Measurements from ENCODE around the gene ALOX15. TPM values are rescaled to one million over a fixed set of nuclear protein-coding genes. Genes with fewer than 3 reads are reported as not detected.
"Not testable (repeated sequence)": the region's sequence is repeated elsewhere in the genome, so short reads cannot be mapped to it uniquely, and the experiment has no call there.

The ALOX15 gene
- total RNA-seq, 3 donors from 2014 or later, result not detected

GRCh38 chr17:4617590-4618351 is 23.7 kb downstream of the ALOX15 start:
- Mint-ChIP-seq H3K36me3 (ENCODE audit: insufficient read depth) (no peaks in the 10 kb centered on the region), H3K27me3 (ENCODE audit: low read depth) (peaks cover 12% of the 10 kb centered on the region), H3K9me3 (no peaks in the 10 kb centered on the region), H3K4me1 (ENCODE audit: low read depth) (no peaks in the 10 kb centered on the region), H3K4me3 (no peak overlapping the region)
- ATAC-seq, result no peak
- no peak for DNase-seq

- ATAC-seq (no peak), DNase-seq (no peak)
- Mint-ChIP-seq H3K9me3 (no peaks in the 10 kb centered on the region), H3K4me1 (ENCODE audit: low read depth) (no peaks in the 10 kb centered on the region), H3K36me3 (ENCODE audit: insufficient read depth) (no peaks in the 10 kb centered on the region), H3K4me3 (no peak overlapping the region), H3K27me3 (ENCODE audit: low read depth) (peaks cover 12% of the 10 kb centered on the region)
Measured at GRCh38 chr17:4617090-4617489, 24.4 kb downstream of the ALOX15 start.

GRCh38 chr17:4616476-4616875 is 25.0 kb downstream of the ALOX15 start:
- H3K4me1 Mint-ChIP-seq (ENCODE audit: low read depth), result no peaks in the 10 kb centered on the region
- H3K27me3 Mint-ChIP-seq (ENCODE audit: low read depth), result peaks cover 12% of the 10 kb centered on the region
- no peaks in the 10 kb centered on the region for H3K36me3 Mint-ChIP-seq (ENCODE audit: insufficient read depth)

DNA sequence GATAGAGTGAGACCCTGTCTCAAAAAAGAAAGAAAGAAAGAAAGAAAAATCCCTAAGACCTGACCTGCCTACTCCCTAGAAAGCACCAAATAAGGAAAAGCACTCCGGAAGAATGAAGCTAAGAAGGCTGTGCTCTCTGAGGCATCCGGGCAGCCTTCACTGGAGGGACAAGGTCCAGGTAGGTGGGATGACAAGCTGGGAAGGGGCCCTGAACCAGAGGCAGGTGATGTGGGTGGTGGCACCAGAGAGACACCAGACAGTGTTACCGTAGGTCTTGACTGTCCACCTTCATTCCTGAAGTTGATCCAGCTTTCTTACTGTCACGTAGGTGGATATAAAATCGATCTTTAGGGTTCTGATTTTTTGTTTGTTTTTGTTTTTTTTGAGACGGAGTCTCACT is 30.8 kb downstream of the ALOX15 start:
- no peaks in the 10 kb centered on the region for H3K4me1 Mint-ChIP-seq (ENCODE audit: low read depth)
- no peaks in the 10 kb centered on the region for H3K9me3 Mint-ChIP-seq
- ATAC-seq, result no peak
- peaks cover 18% of the 10 kb centered on the region for H3K27me3 Mint-ChIP-seq (ENCODE audit: low read depth)
- H3K4me3 Mint-ChIP-seq, result no peak overlapping the region
- no peak for DNase-seq
- no peaks in the 10 kb centered on the region for H3K36me3 Mint-ChIP-seq (ENCODE audit: insufficient read depth)

More at GRCh38 chr17:4616476-4616875, 25.0 kb downstream of the ALOX15 start:
- H3K4me3 Mint-ChIP-seq, result no peak overlapping the region
- no peaks in the 10 kb centered on the region for H3K9me3 Mint-ChIP-seq
- DNase-seq (no peak), ATAC-seq (no peak)

DNA sequence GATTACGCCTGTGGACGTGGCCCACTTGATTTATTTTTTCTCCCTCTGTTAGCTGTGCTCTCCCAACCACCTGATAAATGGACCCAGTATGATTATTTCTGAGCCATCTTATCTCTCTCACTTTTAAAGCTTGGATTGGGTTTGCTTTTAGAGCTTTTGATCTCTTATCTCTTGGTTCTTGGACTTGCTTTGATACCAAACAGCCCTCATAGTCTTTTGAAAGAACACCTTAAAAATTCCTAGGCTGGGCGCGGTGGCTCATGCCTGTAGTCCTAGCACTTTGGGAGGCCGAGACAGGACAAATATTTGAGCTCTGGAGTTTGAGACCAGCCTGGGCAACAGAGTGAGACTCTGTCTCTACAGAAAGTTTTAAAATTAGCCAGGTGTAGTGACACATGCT is 31.3 kb downstream of the ALOX15 start:
- no peak overlapping the region for H3K4me3 Mint-ChIP-seq
- H3K36me3 Mint-ChIP-seq (ENCODE audit: insufficient read depth), result no peaks in the 10 kb centered on the region

GRCh38 chr17:4609761-4610160 is 31.7 kb downstream of the ALOX15 start:
- Mint-ChIP-seq H3K27me3 (ENCODE audit: low read depth) (peaks cover 17% of the 10 kb centered on the region), H3K9me3 (no peaks in the 10 kb centered on the region), H3K4me1 (ENCODE audit: low read depth) (no peaks in the 10 kb centered on the region), H3K36me3 (ENCODE audit: insufficient read depth) (no peaks in the 10 kb centered on the region), H3K4me3 (no peak overlapping the region)
- no peak for ATAC-seq
- DNase-seq, result no peak

More for the DNA sequence above, 31.3 kb downstream of the ALOX15 start:
- Mint-ChIP-seq H3K9me3 (no peaks in the 10 kb centered on the region), H3K27me3 (ENCODE audit: low read depth) (peaks cover 17% of the 10 kb centered on the region), H3K4me1 (ENCODE audit: low read depth) (no peaks in the 10 kb centered on the region)
- no peak for DNase-seq
- no peak for ATAC-seq

GRCh38 chr17:4607773-4608187 is 33.7 kb downstream of the ALOX15 start:
- H3K9me3 Mint-ChIP-seq, result no peaks in the 10 kb centered on the region
- H3K27me3 Mint-ChIP-seq (ENCODE audit: low read depth), result peaks cover 17% of the 10 kb centered on the region
- DNase-seq (no peak), ATAC-seq (no peak)
- H3K4me3 Mint-ChIP-seq, result no peak overlapping the region
- no peaks in the 10 kb centered on the region for H3K4me1 Mint-ChIP-seq (ENCODE audit: low read depth)
- H3K36me3 Mint-ChIP-seq (ENCODE audit: insufficient read depth), result no peaks in the 10 kb centered on the region

DNA sequence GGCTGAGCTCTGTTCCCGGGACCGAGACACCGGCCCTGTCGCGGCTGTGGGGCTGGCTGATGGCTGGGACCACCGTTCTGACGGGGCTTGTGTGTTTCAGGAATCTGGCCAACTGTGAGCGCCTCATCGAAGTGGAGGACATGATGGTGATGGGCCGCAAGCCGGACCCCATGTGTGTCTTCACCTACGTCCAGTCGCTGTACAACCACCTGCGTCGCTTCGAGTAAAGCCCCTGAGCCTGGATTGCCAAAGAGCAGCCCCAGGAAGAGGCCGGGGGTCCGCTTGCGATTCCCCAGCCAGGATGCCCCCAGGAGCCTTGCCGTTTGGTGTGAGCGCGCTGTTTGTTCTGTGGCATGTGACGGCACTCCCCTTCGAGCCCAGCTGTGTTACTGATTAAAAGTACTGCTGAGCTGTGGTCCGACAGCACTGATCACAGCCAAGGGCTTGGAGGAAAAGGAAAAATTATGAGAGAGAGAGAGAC is 34.2 kb downstream of the ALOX15 start:
- Mint-ChIP-seq H3K4me3 (no peak overlapping the region), H3K27me3 (ENCODE audit: low read depth) (peaks cover 17% of the 10 kb centered on the region), H3K4me1 (ENCODE audit: low read depth) (no peaks in the 10 kb centered on the region), H3K9me3 (no peaks in the 10 kb centered on the region), H3K36me3 (ENCODE audit: insufficient read depth) (no peaks in the 10 kb centered on the region)
- no peak for DNase-seq
- ATAC-seq, result no peak

GRCh38 chr17:4605826-4606225 is 35.7 kb downstream of the ALOX15 start:
- ATAC-seq (peak in 1 of 2 donors; percentile 25), DNase-seq (no peak)
- Mint-ChIP-seq H3K27me3 (ENCODE audit: low read depth) (peaks cover 17% of the 10 kb centered on the region), H3K4me1 (ENCODE audit: low read depth) (no peaks in the 10 kb centered on the region), H3K4me3 (no peak overlapping the region), H3K9me3 (no peaks in the 10 kb centered on the region), H3K36me3 (ENCODE audit: insufficient read depth) (no peaks in the 10 kb centered on the region)

GRCh38 chr17:4604736-4605135 is 36.7 kb downstream of the ALOX15 start:
- ATAC-seq; H3K4me3 Mint-ChIP-seq; H3K36me3 Mint-ChIP-seq (ENCODE audit: insufficient read depth); H3K9me3 Mint-ChIP-seq; DNase-seq; H3K4me1 Mint-ChIP-seq (ENCODE audit: low read depth): not testable (repeated sequence)
- H3K27me3 Mint-ChIP-seq (ENCODE audit: low read depth), result peaks cover 18% of the 10 kb centered on the region

DNA sequence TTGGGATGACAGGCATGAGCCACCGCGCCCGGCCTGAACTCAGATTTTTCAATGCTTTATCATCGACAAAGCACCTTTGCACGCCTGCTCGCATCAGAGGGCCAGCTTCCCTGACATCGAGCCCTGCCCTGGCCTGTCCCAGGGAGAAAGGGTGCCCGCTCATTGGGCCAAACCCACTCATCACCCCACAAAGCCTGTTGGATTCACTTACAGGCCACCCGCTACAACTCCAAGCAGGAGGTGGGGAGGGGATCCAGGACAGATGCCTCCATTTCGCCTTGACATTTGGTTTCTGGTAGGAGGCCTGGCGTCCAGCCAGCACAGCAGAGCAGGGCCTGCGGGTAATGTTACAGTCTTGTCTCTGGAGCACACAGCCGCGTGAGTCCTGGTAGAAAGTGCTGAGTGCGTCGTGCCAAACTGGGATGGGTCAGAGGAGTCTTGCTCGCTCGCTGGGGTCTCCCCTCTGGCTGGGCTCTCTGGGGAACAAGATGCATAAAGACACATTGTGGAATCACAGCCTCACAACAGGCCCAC is 37.3 kb downstream of the ALOX15 start:
- no peak for ATAC-seq
- peaks cover 14% of the 10 kb centered on the region for H3K27me3 Mint-ChIP-seq (ENCODE audit: low read depth)
- no peak for DNase-seq
- no peaks in the 10 kb centered on the region for H3K4me1 Mint-ChIP-seq (ENCODE audit: low read depth)
- no peaks in the 10 kb centered on the region for H3K36me3 Mint-ChIP-seq (ENCODE audit: insufficient read depth)
- no peaks in the 10 kb centered on the region for H3K9me3 Mint-ChIP-seq
- H3K4me3 Mint-ChIP-seq, result no peak overlapping the region

GRCh38 chr17:4602041-4602440 is 39.4 kb downstream of the ALOX15 start:
- H3K9me3 Mint-ChIP-seq, result no peaks in the 10 kb centered on the region
- ATAC-seq (no peak), DNase-seq (no peak)
- peaks cover 4% of the 10 kb centered on the region for H3K27me3 Mint-ChIP-seq (ENCODE audit: low read depth)
- no peaks in the 10 kb centered on the region for H3K4me1 Mint-ChIP-seq (ENCODE audit: low read depth)
- H3K4me3 Mint-ChIP-seq, result no peak overlapping the region
- H3K36me3 Mint-ChIP-seq (ENCODE audit: insufficient read depth), result no peaks in the 10 kb centered on the region

DNA sequence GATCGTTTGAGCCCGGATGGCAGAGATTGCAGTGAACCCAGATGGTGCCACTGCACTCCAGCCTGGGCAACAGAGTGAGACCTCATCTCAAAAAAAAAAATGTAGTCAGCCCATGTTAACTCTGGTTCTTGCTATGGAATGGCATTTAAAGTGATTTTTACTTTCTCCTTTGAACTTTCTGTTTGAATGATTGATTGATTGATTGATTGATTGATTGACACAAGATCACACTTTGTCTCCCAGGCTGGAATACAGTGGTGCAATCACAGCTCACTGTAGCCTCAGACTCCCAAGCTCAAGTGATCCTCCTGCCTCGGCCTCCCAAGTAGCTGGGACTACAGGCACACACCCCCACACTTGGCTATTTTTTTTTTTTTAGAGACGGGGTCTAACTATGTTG is 40.2 kb downstream of the ALOX15 start:
- DNase-seq (no peak), ATAC-seq (no peak)
- Mint-ChIP-seq H3K9me3 (no peaks in the 10 kb centered on the region), H3K36me3 (ENCODE audit: insufficient read depth) (no peaks in the 10 kb centered on the region), H3K4me3 (no peak overlapping the region), H3K27me3 (ENCODE audit: low read depth) (peaks cover 4% of the 10 kb centered on the region), H3K4me1 (ENCODE audit: low read depth) (no peaks in the 10 kb centered on the region)

DNA sequence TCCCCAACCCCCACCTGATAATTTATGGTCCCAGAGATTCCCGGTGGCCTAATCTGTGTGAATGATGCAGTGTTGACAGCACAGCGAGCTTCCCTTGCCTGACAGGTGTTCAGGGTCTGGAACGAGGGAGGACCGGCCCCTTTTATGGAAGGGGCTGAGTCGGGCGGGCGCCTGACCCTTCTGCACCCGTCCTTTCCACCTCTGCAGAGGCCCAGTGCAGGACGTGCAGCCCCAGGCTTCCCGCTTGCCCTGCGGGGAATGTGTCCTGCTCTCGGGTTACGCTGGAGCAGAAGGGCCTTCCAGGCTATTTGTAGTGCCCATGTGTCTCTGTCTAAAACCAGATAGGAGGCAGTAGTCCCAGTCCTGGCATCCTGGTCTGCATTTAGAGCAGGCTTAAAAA is 40.9 kb downstream of the ALOX15 start:
- Mint-ChIP-seq H3K4me1 (ENCODE audit: low read depth) (no peaks in the 10 kb centered on the region), H3K9me3 (no peaks in the 10 kb centered on the region), H3K27me3 (ENCODE audit: low read depth) (peaks cover 4% of the 10 kb centered on the region), H3K36me3 (ENCODE audit: insufficient read depth) (no peaks in the 10 kb centered on the region), H3K4me3 (no peak overlapping the region)
- no peak for DNase-seq
- ATAC-seq, result no peak
